Measurements from ENCODE around the gene ATAD1. TPM values are rescaled to one million over a fixed set of nuclear protein-coding genes. Genes with fewer than 3 reads are reported as not detected.
"Not testable (repeated sequence)": the region's sequence is repeated elsewhere in the genome, so short reads cannot be mapped to it uniquely, and the experiment has no call there.

ATAD1 gene, protein sequence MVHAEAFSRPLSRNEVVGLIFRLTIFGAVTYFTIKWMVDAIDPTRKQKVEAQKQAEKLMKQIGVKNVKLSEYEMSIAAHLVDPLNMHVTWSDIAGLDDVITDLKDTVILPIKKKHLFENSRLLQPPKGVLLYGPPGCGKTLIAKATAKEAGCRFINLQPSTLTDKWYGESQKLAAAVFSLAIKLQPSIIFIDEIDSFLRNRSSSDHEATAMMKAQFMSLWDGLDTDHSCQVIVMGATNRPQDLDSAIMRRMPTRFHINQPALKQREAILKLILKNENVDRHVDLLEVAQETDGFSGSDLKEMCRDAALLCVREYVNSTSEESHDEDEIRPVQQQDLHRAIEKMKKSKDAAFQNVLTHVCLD
- total RNA-seq = 100 to 1,000 TPM in 3 of 4 donors, 10 to 100 TPM in 1; 96.8 to 163 (median 111) TPM
- polyA plus RNA-seq = 46.3 TPM
- long read RNA-seq, donor 1, full-length matches to known transcripts = 74 of 323 reads
- long read RNA-seq, donor 1, partial matches to known transcripts = 6 of 323 reads
- long read RNA-seq, donor 1, other reads (novel, unspliced or antisense) = 243 of 323 reads
- long read RNA-seq, donor 2, full-length matches to known transcripts = 23 of 95 reads
- long read RNA-seq, donor 2, partial matches to known transcripts = 1 of 95 reads
- long read RNA-seq, donor 2, other reads (novel, unspliced or antisense) = 71 of 95 reads
- long read RNA-seq, donor 3, full-length matches to known transcripts = 249 of 1,210 reads
- long read RNA-seq, donor 3, partial matches to known transcripts = 36 of 1,210 reads
- long read RNA-seq, donor 3, other reads (novel, unspliced or antisense) = 925 of 1,210 reads
- long read RNA-seq, donor 4, full-length matches to known transcripts = 19 of 88 reads
- long read RNA-seq, donor 4, partial matches to known transcripts = 1 of 88 reads
- long read RNA-seq, donor 4, other reads (novel, unspliced or antisense) = 68 of 88 reads

DNA sequence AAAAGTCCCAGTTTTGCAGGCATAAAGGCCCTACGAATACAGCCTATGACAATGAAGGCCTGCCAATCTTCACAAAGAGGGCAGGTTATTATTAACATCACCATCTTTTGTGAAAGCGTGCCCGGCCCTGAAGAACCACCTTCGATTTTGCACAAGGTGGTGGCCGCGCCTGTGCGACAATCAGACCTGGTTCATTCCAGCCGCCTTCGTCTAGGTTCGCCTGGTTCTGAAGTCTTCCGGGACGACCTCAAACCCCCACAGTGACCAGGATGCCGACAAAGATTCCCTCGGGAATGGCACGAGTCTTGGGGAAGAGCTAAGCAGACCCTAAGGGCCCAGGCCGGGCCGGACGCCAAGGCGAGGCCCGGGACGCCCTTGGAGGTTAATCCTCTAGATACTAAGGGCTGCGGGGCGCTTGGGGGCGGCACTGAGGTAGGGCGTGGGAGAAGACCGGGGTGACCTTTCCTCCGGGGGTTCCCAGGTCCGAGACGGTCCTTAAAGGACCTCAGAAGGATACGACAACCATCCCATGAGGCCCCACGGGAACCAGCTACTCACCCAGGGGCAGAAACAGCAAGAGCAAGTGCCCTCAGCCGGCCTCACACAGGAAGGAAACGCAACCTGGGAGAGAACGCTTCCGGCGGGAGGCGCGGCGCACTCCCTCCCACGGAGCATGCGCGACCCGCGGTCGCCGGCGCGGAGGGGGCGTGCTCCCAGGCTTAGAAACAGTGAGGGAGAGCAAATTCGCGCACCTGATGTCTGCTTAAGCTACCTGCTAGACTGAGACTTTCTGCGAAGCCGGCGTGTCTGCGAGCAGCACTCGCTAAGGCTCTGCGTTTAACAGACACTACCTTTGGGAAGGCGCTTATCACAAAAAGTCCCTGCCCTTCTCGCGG is at the start of gene ATAD1:
ATAD1 (minus strand) TSS at position 618 of the 896 bp plus-strand sequence. CDS start 3,627 bp downstream, outside the sequence.
- H3K27ac ChIP-seq (ENCODE audit: low read length) = peak within 1 kb of the TSS; percentile 89
- DNase-seq (peak; percentile 86 to 93 (median 92)), ATAC-seq (peak; percentile 99)
- under 1% methylated on average over 60 of the region's 60 CpGs for WGBS
- H3K27me3 ChIP-seq (ENCODE audit: control insufficient read depth, insufficient read depth) = no peaks in the 10 kb centered on the region
- H3K4me3 ChIP-seq (ENCODE audit: low read length) = peak within 1 kb of the TSS; percentile 78
- no peaks in the 10 kb centered on the region for H3K9me3 ChIP-seq (ENCODE audit: control insufficient read depth, low read length)
- no peaks in the 10 kb centered on the region for H3K4me1 ChIP-seq (ENCODE audit: control insufficient read depth, insufficient read depth, low read length)
- intact Hi-C loops (cut with DNase I) = no loop called here

DNA sequence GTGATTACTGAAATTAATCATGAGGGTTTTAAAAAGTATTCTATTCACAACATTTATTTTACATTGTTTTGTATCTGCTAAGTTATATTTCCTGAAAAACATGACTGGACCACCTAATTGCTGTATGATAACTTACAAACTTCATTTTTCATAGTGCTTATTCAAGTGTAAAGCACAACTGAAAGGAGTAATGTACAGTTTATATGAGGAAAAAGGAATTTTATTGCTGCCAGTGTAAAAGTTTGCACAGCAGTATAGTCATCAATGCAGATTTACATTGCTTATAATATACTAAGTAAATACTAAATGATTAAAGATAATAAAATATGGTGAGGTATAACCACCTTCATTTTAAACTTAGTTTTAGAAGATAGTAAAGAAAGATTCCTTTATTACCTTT is 49.4 kb upstream of the ATAD1 start:
- H3K27me3 ChIP-seq (ENCODE audit: control insufficient read depth, insufficient read depth) = no peaks in the 10 kb centered on the region
- H3K9me3 ChIP-seq (ENCODE audit: control insufficient read depth, low read length) = no peaks in the 10 kb centered on the region
- ATAC-seq (no peak), DNase-seq (no peak)
- no peak overlapping the region for H3K27ac ChIP-seq (ENCODE audit: low read length)
- intact Hi-C loops (cut with DNase I) = loop anchor here in 2 of 4 donors (5.0 to 10.0 kb wide), 3 partner anchors 247 to 520 kb away; no protein-coding TSS in a partner anchor
- peaks cover 3% of the 10 kb centered on the region for H3K4me1 ChIP-seq (ENCODE audit: control insufficient read depth, insufficient read depth, low read length)
- H3K4me3 ChIP-seq (ENCODE audit: low read length) = peak overlapping the region; percentile 77

DNA sequence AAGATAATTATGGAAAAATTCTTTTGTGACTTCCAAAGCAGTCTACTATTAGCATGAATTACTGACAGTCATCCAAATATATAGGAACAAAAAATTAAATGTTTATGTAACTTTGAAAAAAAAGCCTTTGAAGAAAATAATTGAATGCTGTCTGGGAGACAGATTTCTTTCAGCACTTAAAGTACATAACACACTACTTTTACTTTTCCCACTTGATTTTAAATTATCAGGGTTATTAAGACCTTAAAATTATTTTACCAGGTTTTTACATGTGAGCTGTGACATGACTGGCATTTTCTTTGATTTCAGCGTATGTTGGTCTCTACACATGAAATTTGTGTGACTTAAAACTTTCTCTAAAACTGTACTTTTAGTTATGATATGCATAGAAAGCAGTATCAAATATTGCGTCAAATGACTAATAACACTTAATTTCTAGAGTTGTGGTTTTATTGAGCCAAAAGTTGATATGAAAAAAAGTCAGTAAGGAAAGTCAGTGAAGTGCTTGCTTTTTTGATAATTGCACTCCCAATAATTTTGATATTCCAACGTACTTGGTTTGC is 48.5 kb upstream of the ATAD1 start:
- Histone ChIP-seq H3K9me3 (ENCODE audit: control insufficient read depth, low read length) (no peaks in the 10 kb centered on the region), H3K27me3 (ENCODE audit: control insufficient read depth, insufficient read depth) (no peaks in the 10 kb centered on the region), H3K27ac (ENCODE audit: low read length) (no peak overlapping the region), H3K4me3 (ENCODE audit: low read length) (peak overlapping the region; percentile 77), H3K4me1 (ENCODE audit: control insufficient read depth, insufficient read depth, low read length) (peaks cover 2% of the 10 kb centered on the region)
- 3% methylated on average over 3 of the region's 3 CpGs for WGBS
- ATAC-seq (no peak), DNase-seq (no peak)
- intact Hi-C loops (cut with DNase I) = loop anchor here in 2 of 4 donors (5.0 to 10.0 kb wide), 3 partner anchors 248 to 521 kb away; no protein-coding TSS in a partner anchor

DNA sequence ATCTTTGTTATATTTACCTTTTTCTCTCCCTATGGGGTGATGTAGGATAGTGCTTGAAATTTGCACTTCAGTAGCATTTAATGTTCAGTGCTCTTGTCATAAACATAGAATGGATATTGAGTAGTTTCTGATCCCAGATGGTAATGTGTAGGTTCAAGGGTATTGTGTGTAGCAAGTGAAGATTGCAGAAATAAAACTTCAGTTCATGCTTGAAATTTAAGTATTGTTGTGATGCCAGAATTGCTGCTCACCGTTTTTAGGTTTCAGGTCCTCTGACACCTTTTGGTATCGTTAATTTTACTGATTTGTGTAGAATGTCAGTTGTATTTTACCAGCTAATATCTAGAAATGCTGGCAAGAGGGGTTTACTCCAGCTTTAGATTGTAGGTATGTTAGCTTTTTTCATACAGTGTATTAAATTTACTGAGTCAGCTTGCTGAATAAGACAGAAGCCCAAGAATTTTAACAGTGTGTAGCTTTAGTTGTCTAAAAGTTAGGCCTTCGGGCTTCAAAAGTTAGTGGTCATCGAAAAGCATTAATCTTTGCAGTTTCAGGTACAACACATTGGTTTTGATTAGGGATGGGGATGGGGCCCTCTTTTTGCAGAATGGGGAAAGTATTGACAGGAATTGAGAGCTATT is 47.3 kb upstream of the ATAD1 start:
- Histone ChIP-seq H3K9me3 (ENCODE audit: control insufficient read depth, low read length) (no peaks in the 10 kb centered on the region), H3K27me3 (ENCODE audit: control insufficient read depth, insufficient read depth) (no peaks in the 10 kb centered on the region), H3K4me3 (ENCODE audit: low read length) (peak overlapping the region; percentile 77), H3K27ac (ENCODE audit: low read length) (no peak overlapping the region), H3K4me1 (ENCODE audit: control insufficient read depth, insufficient read depth, low read length) (no peaks in the 10 kb centered on the region)
- DNase-seq (no peak), ATAC-seq (no peak)
- intact Hi-C loops (cut with DNase I) = loop anchor here in 2 of 4 donors (5.0 to 10.0 kb wide), 3 partner anchors 249 to 522 kb away; no protein-coding TSS in a partner anchor
- 2% methylated on average over 4 of the region's 4 CpGs for WGBS

DNA sequence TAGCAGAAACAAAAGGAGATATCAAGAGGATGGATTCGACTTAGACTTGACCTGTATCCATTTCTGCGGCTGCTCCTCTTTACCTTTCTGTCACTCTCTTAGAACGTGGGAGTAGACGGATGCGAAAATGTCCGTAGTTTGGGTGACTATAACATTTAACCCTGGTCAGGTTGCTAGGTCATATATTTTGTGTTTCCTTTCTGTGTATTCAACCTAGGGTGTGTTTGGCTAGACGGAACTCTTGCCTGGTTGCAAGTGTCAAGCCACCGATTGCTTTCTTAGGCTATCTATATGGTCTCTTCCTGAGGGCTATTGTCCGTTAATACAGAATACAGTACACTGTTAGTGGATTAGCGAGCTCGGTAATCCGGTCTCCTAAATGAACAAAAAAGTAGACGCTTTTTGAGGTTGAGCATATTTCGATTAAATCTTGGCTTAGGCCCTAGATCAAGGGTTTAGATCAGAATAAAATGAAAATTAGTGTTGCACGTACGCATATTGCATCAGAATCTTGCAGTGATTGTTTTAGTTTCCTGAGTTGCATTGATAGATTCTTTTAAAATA is 46.6 kb upstream of the ATAD1 start:
- H3K9me3 ChIP-seq (ENCODE audit: control insufficient read depth, low read length) = no peaks in the 10 kb centered on the region
- under 1% methylated on average over 16 of the region's 16 CpGs for WGBS
- DNase-seq = no peak
- ATAC-seq = no peak
- H3K4me1 ChIP-seq (ENCODE audit: control insufficient read depth, insufficient read depth, low read length) = no peaks in the 10 kb centered on the region
- intact Hi-C loops (cut with DNase I) = loop anchor here in 3 of 4 donors (5.0 to 10.0 kb wide), 5 partner anchors 250 to 523 kb away; no protein-coding TSS in a partner anchor
- no peaks in the 10 kb centered on the region for H3K27me3 ChIP-seq (ENCODE audit: control insufficient read depth, insufficient read depth)
- peak overlapping the region; percentile 91 for H3K27ac ChIP-seq (ENCODE audit: low read length)
- H3K4me3 ChIP-seq (ENCODE audit: low read length) = peak overlapping the region; percentile 77

DNA sequence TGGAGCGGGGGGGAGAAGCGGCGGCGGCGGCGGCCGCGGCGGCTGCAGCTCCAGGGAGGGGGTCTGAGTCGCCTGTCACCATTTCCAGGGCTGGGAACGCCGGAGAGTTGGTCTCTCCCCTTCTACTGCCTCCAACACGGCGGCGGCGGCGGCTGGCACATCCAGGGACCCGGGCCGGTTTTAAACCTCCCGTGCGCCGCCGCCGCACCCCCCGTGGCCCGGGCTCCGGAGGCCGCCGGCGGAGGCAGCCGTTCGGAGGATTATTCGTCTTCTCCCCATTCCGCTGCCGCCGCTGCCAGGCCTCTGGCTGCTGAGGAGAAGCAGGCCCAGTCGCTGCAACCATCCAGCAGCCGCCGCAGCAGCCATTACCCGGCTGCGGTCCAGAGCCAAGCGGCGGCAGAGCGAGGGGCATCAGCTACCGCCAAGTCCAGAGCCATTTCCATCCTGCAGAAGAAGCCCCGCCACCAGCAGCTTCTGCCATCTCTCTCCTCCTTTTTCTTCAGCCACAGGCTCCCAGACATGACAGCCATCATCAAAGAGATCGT is 46.0 kb upstream of the ATAD1 start:
- H3K4me1 ChIP-seq (ENCODE audit: control insufficient read depth, insufficient read depth, low read length); H3K27me3 ChIP-seq (ENCODE audit: control insufficient read depth, insufficient read depth); H3K9me3 ChIP-seq (ENCODE audit: control insufficient read depth, low read length); ATAC-seq: not testable (repeated sequence)
- under 1% methylated on average over 47 of the region's 47 CpGs for WGBS
- intact Hi-C loops (cut with DNase I) = loop anchor here in 2 of 4 donors (5.0 to 10.0 kb wide), 5 partner anchors 251 to 523 kb away; no protein-coding TSS in a partner anchor
- Histone ChIP-seq H3K4me3 (ENCODE audit: low read length) (peak overlapping the region; percentile 77), H3K27ac (ENCODE audit: low read length) (peak overlapping the region; percentile 99)
- DNase-seq = peak; percentile 31 to 74 (median 74)

DNA sequence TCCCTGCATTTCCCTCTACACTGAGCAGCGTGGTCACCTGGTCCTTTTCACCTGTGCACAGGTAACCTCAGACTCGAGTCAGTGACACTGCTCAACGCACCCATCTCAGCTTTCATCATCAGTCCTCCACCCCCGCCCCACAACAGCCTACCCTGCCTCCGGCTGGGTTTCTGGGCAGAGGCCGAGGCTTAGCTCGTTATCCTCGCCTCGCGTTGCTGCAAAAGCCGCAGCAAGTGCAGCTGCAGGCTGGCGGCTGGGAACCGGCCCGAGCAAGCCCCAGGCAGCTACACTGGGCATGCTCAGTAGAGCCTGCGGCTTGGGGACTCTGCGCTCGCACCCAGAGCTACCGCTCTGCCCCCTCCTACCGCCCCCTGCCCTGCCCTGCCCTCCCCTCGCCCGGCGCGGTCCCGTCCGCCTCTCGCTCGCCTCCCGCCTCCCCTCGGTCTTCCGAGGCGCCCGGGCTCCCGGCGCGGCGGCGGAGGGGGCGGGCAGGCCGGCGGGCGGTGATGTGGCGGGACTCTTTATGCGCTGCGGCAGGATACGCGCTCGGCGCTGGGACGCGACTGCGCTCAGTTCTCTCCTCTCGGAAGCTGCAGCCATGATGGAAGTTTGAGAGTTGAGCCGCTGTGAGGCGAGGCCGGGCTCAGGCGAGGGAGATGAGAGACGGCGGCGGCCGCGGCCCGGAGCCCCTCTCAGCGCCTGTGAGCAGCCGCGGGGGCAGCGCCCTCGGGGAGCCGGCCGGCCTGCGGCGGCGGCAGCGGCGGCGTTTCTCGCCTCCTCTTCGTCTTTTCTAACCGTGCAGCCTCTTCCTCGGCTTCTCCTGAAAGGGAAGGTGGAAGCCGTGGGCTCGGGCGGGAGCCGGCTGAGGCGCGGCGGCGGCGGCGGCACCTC is 45.3 kb upstream of the ATAD1 start, which contains the start of the genes KLLN and PTEN:
KLLN (minus strand) TSS at position 481 of the 891 bp plus-strand sequence. CDS start 1,046 bp downstream, outside the sequence.
PTEN (plus strand) TSS at position 573 of the 891 bp plus-strand sequence. CDS start 845 bp downstream, outside the sequence.
- ATAC-seq (peak; percentile 81 to 86), DNase-seq (peak; percentile 90 to 97 (median 96))
- intact Hi-C loops (cut with DNase I) = loop anchor here in 2 of 4 donors (5.0 to 10.0 kb wide), 5 partner anchors 252 to 524 kb away; no protein-coding TSS in a partner anchor
- WGBS = under 1% methylated on average over 89 of the region's 89 CpGs
- Histone ChIP-seq H3K27ac (ENCODE audit: low read length) (peak within 1 kb of the TSS; percentile 99), H3K9me3 (ENCODE audit: control insufficient read depth, low read length) (no peaks in the 10 kb centered on the region), H3K4me1 (ENCODE audit: control insufficient read depth, insufficient read depth, low read length) (no peaks in the 10 kb centered on the region), H3K27me3 (ENCODE audit: control insufficient read depth, insufficient read depth) (no peaks in the 10 kb centered on the region), H3K4me3 (ENCODE audit: low read length) (peak within 1 kb of the TSS; percentile 77)

DNA sequence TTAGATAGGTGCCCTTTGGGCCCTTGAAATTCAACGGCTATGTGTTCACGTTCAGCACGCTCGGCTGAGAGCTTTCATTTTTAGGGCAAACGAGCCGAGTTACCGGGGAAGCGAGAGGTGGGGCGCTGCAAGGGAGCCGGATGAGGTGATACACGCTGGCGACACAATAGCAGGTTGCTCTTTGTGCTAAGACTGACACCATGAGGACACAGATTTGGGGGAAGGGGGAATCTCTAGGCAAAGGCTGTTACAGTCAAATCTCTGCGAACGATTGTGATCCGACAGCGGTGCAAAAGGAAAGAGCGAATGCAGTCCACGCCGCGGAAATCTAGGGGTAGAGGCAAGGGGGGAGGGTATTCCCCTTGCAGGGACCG is 44.6 kb upstream of the ATAD1 start:
- no peak for DNase-seq
- H3K27ac ChIP-seq (ENCODE audit: low read length) = peak overlapping the region; percentile 99
- H3K4me3 ChIP-seq (ENCODE audit: low read length) = peak overlapping the region; percentile 77
- H3K9me3 ChIP-seq (ENCODE audit: control insufficient read depth, low read length) = no peaks in the 10 kb centered on the region
- no peaks in the 10 kb centered on the region for H3K4me1 ChIP-seq (ENCODE audit: control insufficient read depth, insufficient read depth, low read length)
- WGBS = under 1% methylated on average over 21 of the region's 21 CpGs
- H3K27me3 ChIP-seq (ENCODE audit: control insufficient read depth, insufficient read depth) = no peaks in the 10 kb centered on the region
- intact Hi-C loops (cut with DNase I) = loop anchor here in 2 of 4 donors (5.0 to 10.0 kb wide), 5 partner anchors 252 to 525 kb away; no protein-coding TSS in a partner anchor
- peak; percentile 2 to 19 for ATAC-seq
